HCT116 (cell line): ENCODE results near the gene DNAJC5. TPM values are rescaled to one million over a fixed set of nuclear protein-coding genes. Genes with fewer than 3 reads are reported as not detected.
A peak's percentile ranks its signal among the peaks of the same experiment; 100 is the strongest.

Experiments
- ATAC-seq: fragments of 200-7000 bp; cut with Tn5 transposase; 2 replicates; pipeline ENCODE4 v1.9.1; 2020; ENCODE audit warnings: mild to moderate bottlenecking, moderate library complexity
- BruUV-seq: library from RNA; stranded (reverse); fragments of 400-500 nt; replicated peaks from 2 replicates; lab custom pipeline; 2021; lab: Mats Ljungman, UMichigan
- CTCF ChIA-PET: fragments of 300-600 bp; sonication (Branson Sonifier 250); formaldehyde crosslinking; loops from one replicate; lab custom pipeline; 2021; ENCODE audit warnings: antibody characterized with exemption; lab: Charles Lee
- POLR2A ChIA-PET: fragments of 300-600, 350-600 bp; sonication (Branson Sonifier 250); formaldehyde crosslinking; loops from one replicate; lab custom pipeline; 2021; ENCODE audit warnings: antibody characterized with exemption; lab: Charles Lee
- RAD21 ChIA-PET, 2 experiments: fragments of 300-600 bp; sonication (Branson Sonifier 250); formaldehyde crosslinking; loops; one replicate each; lab custom pipeline; 2023; ENCODE audit warnings: low total read pairs in 2 of 2; ENCODE audit not compliant: uncharacterized antibody in 2 of 2, unreplicated experiment in 2 of 2, low non-redundant PET in 1 of 2; lab: Charles Lee
- DNase-seq: peaks from one replicate; pipeline ENCODE4 v3.0.0-alpha.2; 2010; ENCODE audit warnings: low read depth, low spot score
- H2AFZ ChIP-seq: fragments of 200-600 bp; shearing (Covaris generic), sonication (generic); 2 replicates; pipeline ENCODE4 v1.6.1; 2017; ENCODE audit warnings: low read depth, mixed run types, mixed read lengths, antibody characterized with exemption, low read length; ENCODE audit not compliant: poor library complexity, severe bottlenecking
- H3K27ac ChIP-seq: 2 replicates; pipeline ENCODE4 v1.5.1; 2012; ENCODE audit warnings: low read depth, low read length
- H3K27me3 ChIP-seq: fragments of 200-600 bp; sonication (generic); 2 replicates; pipeline ENCODE4 v1.6.1; 2016; ENCODE audit warnings: mixed run types, low read length, mixed read lengths; ENCODE audit not compliant: insufficient read depth
- H3K36me3 ChIP-seq, 2 experiments: fragments of 200-500 bp in 1 of 2; fragments of 200-600 bp in 1 of 2; sonication (Bioruptor generic) in 1 of 2; sonication (generic) in 1 of 2; 2 replicates each; pipeline versions ENCODE4 v1.5.1 to v1.6.1; 2014 to 2016; ENCODE audit warnings: low read length in 2 of 2, inconsistent platforms in 1 of 2, mixed read lengths in 1 of 2, mixed run types in 1 of 2; ENCODE audit not compliant: insufficient read depth in 2 of 2, control insufficient read depth in 1 of 2
- H3K4me1 ChIP-seq, 2 experiments: fragments of 200-600 bp in 1 of 2; sonication (generic) in 1 of 2; 2 replicates each; pipeline versions ENCODE4 v1.5.1 to v1.6.1; 2012 to 2017; ENCODE audit warnings: low read length in 2 of 2, inconsistent platforms in 1 of 2, mild to moderate bottlenecking in 1 of 2, mixed read lengths in 1 of 2, mixed run types in 1 of 2, moderate library complexity in 1 of 2; ENCODE audit not compliant: insufficient read depth in 2 of 2, control insufficient read depth in 1 of 2
- H3K4me2 ChIP-seq: fragments of 200-600 bp; sonication (generic); 2 replicates; pipeline ENCODE4 v1.6.1; 2017; ENCODE audit warnings: mixed run types, low read length, mixed read lengths
- H3K4me3 ChIP-seq, 2 experiments: fragments of 200-600 bp in 1 of 2; sonication (generic) in 1 of 2; replicated peaks in 1 of 2; 2 replicates each; pipeline ENCODE4 v1.5.1; 2011 to 2016; ENCODE audit warnings: low read length in 2 of 2, control low read depth in 1 of 2, low read depth in 1 of 2, mild to moderate bottlenecking in 1 of 2, mixed read lengths in 1 of 2, mixed run types in 1 of 2
- H3K79me2 ChIP-seq: fragments of 200-600 bp; sonication (generic); 2 replicates; pipeline ENCODE4 v1.6.1; 2017; ENCODE audit warnings: mild to moderate bottlenecking, mixed run types, low read length, moderate library complexity, mixed read lengths; ENCODE audit not compliant: insufficient read depth
- H3K9ac ChIP-seq: fragments of 200-600 bp; sonication (generic); 2 replicates; pipeline ENCODE4 v1.6.1; 2016; ENCODE audit warnings: low read length, mixed read lengths
- H3K9me2 ChIP-seq: fragments of 200-600 bp; sonication (generic), shearing (Covaris generic); 2 replicates; pipeline ENCODE4 v1.6.1; 2017; ENCODE audit warnings: mixed run types, mild to moderate bottlenecking, moderate library complexity; ENCODE audit not compliant: insufficient read depth
- H3K9me3 ChIP-seq, 2 experiments: fragments of 200-500 bp in 1 of 2; fragments of 200-600 bp in 1 of 2; sonication (Bioruptor generic) in 1 of 2; sonication (generic) in 1 of 2; 2 replicates each; pipeline ENCODE4 v1.6.1; 2014 to 2017; ENCODE audit warnings: low read length in 2 of 2, mixed read lengths in 2 of 2, inconsistent platforms in 1 of 2, low read depth in 1 of 2, mild to moderate bottlenecking in 1 of 2, mixed run types in 1 of 2, moderate library complexity in 1 of 2; ENCODE audit not compliant: control insufficient read depth in 1 of 2, insufficient read depth in 1 of 2
- H4K20me1 ChIP-seq: fragments of 200-600 bp; sonication (generic), shearing (Covaris generic); 2 replicates; pipeline ENCODE4 v1.6.1; 2017; ENCODE audit warnings: mixed run types, mild to moderate bottlenecking, moderate library complexity; ENCODE audit not compliant: insufficient read depth
- ZBTB33 ChIP-seq: IDR thresholded peaks from 2 replicates; pipeline ENCODE4 v1.6.1; 2011; ENCODE audit warnings: mild to moderate bottlenecking, low read length, moderate library complexity; ENCODE audit not compliant: insufficient replicate concordance; ENCODE audit errors: extremely low read depth
- ZFX ChIP-seq: fragments of 450-650 bp; IDR thresholded peaks from 2 replicates; pipeline ENCODE4 v1.6.1; 2017
- intact Hi-C: fragments of 100-400 bp; cut with micrococcal nuclease; formaldehyde crosslinking; loops from 2 replicates; pipeline ENCODE4 v1.10.0; 2022
- total RNA-seq: library from RNA; stranded (reverse); gene quantifications from one replicate; pipeline ENCODE4 v1.2.1, GENCODE V29; 2021; ENCODE audit not compliant: unreplicated experiment

Gene DNAJC5
- total RNA-seq, 1 experiment from 2014 or later, result 38.3 TPM

GRCh38 chr20:63968928-63969760, 74.2 kb downstream of the DNAJC5 start:
- H3K9me3 ChIP-seq, result no peaks in the 10 kb centered on the region
- ChIA-PET CTCF (no interaction called here), POLR2A (no interaction called here), RAD21 (no interaction called here)
- ATAC-seq (peak; percentile 15), DNase-seq (no peak)
- peaks cover 4% of the 10 kb centered on the region; the same call in 1 of the 2 replicates for H3K79me2 ChIP-seq
- peak overlapping the region; percentile 76 for H3K4me2 ChIP-seq
- no peak overlapping the region for H2AFZ ChIP-seq
- peaks cover 21 to 32% of the 10 kb centered on the region in 2 experiments for H3K4me1 ChIP-seq
- BruUV-seq, result TSS peak; percentile 35
- H3K27me3 ChIP-seq, result no peaks in the 10 kb centered on the region
- H3K9ac ChIP-seq, result peak overlapping the region; percentile 63
- H3K36me3 ChIP-seq, result 0 out of 4 replicates have a peak, but pooled peaks cover 0 to 5% of the 10 kb centered on the region in 2 experiments
- H4K20me1 ChIP-seq, result no peaks in the 10 kb centered on the region
- no peaks in the 10 kb centered on the region for H3K9me2 ChIP-seq
- peak overlapping the region; percentile 71; the same call in 1 of the 2 replicates for H3K27ac ChIP-seq
- TF ChIP-seq ZBTB33 (no peak), ZFX (peak; percentile 85; the same call in 1 of the 2 replicates)
- TF ChIP-seq, all 23 proteins: peak for 1
- intact Hi-C loops, result no loop called here
- peak overlapping the region; percentile 54 to 62 for H3K4me3 ChIP-seq
